ENCODE results near the gene TPM3.

The TPM3 gene

DNA sequence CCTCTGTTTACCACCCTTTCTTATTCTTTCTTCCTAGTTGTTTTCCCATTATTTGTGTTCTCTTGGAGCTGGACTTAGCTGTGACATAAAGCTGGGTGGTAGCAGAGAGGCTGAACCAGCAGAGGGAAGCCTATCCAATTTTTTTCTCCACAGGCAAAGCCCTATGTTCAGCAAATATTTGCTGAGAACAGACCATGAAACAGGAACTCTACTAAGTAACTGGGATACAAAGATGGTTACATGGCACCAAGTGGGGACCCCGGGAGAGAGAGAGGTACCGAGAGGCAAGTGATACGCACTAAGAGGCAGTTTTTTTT is 7.6 kb upstream of the TPM3 start:
- DNase-seq: no peak

DNA sequence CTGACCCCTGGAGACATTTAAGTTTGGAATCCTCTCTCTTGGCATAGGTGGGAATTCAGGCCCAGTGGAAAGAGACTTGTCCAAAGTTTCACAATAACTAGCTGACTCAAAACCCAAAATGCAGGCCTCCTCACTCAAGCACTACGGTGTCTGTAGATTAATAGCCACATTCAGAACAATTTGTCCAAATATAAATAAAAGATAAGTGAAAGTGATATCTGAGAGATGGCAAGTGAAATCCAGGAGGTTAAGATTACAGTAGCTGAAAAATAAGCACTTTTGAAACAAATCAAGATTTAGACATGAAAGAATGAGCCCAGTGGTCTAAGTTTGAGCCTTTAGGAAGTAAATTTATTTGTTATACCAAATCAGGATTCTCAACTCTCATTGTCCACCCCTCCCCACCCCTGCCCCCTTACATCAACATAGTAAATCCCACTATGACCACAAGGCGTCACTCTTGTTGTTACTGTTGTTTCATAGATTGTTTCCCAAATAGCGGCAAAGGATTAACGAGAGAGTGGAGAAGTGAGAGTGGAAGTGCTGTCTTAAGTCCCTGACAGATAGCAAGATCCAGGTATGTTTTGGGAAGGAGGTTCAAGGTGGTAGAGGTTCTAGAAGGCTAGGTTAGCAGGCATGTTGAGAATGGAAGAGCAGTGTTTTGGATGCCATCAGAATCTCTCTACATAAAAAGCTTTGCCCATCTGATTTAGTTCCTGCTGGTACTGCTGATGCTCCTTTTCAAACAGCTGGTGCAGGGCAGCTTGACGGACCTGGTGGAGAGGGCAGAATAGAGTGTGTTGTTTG is 7.1 kb upstream of the TPM3 start:
- peak; percentile 56 for DNase-seq

DNA sequence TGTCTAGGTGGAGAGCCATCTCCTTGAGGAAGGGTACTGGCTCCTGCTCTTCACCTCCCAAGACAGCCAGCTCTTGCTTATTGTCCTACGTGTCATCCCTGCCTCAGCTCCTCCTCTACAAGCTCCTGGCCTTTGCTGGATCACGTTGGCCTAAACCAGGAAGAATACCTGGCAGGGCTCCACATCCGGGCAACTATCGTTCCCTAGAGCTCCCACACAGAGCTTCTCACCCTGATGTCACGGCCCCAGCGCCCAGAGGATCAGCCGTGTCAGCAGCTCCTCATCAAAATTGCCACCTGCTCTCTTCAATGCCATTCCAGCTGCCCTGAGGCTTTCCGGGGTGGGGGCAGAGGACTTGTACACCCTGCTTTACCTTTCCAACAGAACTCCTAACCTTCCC is 1.9 kb upstream of the TPM3 start:
- no peak for DNase-seq

DNA sequence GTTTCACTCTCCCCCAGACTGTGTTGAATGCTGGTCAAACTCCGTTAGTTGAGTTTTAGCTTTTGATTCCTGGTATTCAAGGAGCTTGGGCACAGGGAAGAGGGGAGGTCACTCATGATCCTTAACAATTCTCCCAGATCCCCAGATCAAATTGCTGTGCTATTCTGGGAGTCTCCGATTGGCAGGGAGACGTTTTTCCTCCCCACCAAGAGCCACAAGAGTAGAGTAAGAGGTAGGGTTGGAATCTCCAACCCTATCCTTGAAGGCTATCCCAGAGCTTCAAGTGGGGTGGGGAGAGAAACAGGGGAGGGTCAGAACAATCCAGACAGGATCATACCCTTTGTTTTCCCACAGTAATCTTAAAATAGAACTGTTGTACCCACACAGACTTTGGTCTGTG is 576 bp upstream of the TPM3 start:
- DNase-seq: no peak

DNA sequence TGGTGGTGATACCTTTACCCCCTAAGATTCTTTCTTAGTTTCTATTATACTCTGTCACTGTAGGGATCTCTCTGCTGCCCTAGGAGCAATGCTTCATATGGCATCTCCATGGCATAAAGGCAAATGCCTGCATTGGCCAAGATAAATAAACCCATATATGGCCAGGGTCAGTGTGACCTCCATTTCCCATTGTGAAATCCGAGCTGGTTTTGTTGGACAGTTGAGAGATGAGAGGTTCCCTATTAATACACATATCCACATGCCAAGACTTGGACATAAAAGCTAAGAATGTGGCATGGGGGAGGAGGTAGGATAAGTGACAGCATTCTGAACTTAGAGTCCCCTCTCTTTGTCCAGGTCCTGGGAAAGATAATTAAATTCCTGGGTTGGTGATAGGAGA is 1.4 kb downstream of the TPM3 start:
- DNase-seq: no peak

DNA sequence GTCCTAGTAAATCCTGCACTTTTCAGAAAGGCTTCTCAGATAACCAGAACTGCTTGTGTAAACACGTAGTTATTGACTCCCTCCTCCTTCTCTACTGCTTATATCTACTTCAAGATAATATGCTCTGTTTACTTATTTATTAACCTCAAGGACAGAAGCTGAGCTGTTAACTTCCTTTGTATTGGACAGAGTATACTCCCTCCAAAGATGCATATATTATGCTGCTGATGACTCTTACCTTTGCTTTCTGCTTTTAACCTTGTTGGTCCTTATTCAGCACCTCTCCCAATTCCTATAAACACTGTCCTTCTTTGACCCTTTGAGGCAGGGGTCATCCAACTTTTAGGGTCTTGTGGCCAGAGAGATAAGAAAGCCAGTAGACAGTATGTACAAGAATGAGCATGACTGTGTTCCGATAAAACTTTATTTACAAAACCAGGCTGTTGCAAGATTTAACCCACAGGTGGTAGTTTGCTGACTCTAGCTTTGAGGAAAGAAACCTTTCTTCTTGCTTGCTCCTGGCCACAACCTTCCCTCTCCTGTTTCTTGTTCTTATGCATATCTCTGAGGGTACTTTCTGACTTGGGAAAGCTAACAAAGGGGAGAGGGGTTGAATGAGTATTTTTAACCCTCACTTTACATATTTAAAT is 4.9 kb downstream of the TPM3 start:
- DNase-seq: no peak

DNA sequence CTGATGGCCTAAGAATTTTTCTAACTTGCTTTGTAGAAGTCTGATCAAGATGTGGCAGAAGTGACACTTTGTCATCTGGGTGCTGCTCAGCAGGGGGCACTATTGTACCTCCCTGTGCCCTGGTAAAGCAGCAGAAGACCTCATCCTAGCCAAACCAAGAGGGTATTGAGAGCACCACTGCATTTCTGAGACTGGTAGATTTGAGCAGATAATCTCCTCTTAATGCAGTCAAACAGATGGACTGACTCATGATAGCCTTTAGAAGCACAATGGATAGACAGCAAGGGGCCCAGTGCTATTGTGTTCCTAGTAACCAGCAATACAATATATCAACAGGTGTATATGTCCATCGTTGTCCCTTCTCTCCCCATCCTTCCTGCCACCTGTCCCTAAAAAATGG is 5.7 kb downstream of the TPM3 start:
- peak; percentile 14 for DNase-seq

DNA sequence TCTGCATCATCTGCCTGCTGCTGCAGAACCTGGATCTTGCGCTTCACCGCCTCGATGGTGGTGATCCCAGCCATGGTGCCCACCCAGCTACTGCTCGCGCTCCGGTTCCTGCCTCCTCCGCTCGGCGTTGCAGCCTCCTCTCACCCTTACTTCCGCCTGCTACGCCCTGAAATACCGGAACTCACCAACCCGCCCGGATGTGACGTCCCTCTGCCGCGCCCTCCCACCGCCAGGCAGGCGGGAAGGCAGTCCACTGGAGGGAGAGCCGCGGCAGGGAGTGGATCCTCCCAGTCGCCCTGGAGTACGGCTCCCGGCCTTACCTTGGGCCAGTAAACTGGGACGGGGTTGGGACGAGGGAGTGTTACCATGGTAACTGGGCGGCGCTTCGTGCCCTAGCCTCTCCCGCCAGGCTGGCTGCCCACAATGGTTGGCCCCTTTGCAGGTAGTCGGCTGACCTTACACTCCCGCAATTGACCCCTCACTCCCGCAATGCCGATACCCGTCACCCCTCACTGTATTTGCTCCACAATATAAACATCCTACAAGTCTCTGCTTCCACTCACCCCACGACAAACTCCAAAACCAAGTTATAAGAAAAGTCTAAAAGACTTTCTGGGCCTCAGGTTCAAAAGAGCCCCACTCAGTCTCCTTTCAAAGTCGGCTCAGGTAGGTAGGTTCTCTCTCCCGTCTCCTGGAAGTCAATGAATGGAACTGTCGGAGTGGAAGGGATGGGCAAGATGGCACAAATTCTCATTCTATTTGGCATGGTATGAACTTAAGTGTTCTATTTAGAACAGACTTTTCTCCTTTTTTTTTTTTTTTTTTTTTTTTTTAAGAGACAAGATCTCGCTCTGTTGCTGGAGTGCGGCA is 8.6 kb downstream of the TPM3 start:
- peak; percentile 95 for DNase-seq

DNA sequence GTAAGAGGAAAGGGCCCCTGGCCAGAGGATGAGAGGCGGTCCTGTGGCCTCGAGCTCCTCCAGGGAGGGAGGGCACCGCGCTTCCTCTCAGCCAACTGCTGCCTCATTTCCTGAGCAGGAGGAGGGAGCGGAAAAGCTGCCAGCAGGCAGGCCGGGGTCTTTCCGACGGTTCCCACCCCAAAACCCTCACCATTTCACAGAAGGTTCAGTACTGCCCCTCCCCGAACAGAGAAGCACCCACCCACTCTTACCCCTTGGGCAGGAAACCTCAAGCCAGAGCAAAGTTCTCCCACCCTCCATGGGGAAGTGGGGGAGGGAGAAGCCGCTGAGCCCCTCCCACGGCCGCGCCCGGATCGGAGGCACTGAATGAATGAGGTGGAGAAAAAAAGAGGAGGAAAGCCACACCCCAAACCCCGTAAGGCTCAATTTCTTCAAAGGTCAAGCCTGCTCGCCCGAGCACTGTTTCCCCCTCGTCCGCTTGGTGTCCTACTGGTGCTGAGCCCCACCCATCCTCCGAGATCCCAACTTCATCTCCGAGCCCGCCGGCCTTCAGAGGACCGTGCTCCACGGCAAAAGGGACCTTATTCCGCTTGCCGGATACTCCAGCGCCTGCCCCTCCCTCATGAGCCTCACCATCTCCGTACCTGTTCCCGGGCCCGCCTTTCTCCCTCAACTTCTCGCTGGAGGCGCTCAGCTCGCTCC is 9.4 kb downstream of the TPM3 start:
- peak; percentile 60 for DNase-seq

DNA sequence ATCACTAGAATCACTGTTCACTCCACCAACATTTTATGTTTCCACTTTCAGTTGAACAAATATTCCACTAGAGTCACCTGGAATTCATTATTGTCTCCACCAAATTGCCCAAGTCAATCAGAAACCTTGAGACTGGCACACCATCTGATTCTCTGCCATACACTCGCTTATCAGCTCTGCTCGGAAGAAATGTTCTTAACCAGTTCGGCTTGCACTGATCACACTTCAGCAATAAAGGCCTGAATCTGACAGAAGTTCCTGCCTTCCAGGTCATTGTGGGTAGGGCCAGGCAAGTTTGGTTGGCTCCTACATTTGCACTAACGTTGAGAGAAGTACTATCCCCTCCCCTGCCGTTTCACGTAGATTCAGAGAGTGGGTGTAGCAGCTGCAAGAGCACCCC is 10.0 kb downstream of the TPM3 start:
- no peak for DNase-seq

DNA sequence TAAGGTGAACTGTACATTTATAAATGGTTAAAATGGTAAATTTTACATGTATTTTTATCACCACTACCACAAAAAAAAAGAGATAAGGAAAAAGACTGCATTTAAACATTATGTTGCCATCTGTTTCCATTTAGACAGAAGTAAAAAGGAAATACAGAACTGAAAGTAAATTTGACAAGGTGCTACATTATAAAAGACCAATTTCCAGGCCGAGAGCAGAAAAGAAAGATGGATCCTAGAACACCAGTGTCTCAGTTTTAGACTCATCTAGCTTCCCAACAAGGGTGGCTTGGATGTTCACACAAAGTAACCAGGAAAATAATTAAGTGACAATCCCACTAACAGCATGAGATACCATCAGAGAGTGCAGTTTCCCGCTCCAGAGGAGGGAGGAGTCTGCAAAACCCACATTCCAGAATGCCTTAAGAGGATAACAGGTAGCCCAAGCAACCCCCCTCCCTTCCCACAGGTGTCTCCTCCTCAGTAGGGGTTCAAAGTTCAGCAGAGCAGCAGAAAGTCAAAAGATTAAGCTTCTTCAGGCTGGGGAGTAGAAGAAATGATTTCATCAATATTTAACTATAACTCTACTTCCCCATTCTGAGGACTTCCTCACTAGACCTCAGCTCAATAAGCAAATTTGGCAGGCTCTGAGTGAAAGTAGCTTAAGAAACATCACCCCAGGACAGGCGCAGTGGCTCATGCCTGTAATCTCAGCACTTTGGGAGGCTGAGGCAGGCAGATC is 11.8 kb downstream of the TPM3 start:
- no peak for DNase-seq

DNA sequence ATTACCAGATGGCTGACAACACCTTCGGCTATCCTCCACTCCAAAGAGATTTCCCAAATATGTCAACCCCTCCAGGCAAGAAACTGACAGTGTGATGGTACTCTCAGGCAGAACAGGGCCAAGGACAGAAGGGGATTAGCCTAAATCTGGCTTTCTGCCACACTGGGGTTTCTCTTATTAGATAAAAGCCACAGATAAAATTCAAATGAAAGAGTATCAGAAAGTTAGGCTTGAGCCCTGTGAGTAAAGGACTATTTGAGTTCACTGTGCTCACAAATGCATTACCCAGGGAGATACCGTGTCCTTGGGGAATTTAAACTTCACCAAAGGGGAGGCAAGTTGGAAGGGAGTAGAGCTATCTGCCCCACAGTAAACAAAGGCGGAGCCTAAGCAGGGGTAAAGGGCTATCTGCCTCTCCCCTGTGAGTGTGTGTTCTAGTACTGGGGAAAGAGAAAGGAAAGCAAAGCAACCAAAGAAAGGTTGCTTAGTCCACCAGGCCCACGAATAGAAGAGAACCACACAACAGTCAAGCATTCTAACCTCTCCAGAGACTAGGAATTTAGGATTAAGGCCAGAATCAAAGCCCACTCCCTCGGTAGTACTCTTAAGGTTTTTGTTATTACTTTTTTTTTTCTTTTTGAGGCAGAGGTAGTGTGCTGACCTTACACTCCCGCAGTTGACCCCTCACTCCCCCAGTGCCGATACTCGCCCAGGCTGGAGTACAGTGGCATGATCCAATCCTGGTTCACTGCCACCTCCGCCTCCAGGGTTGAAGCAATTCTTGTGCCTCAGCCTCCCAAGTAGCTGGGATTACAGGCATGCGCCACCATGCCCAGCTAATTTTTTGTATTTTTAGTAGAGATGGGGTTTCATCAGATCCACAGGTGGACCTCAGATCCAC is 12.7 kb downstream of the TPM3 start:
- DNase-seq: no peak

DNA sequence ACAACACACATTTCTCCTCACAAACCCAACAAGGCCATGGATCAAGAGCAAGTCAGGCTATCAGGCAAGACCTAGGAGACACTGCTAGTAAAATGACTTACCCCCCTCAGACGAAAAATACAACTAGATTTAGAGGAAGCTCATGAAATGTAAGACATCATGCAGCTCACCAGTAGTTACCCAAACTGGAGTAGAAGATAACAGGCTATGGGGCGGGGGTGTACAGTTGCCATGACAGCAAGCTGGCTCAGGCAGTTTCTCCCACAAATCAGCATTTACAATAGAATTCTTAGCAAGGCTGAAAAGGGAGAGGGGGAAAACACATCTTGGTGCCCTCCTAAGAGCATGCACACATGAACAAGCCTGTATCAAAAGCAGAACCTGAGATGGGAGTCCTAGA is 13.9 kb downstream of the TPM3 start:
- no peak for DNase-seq

DNA sequence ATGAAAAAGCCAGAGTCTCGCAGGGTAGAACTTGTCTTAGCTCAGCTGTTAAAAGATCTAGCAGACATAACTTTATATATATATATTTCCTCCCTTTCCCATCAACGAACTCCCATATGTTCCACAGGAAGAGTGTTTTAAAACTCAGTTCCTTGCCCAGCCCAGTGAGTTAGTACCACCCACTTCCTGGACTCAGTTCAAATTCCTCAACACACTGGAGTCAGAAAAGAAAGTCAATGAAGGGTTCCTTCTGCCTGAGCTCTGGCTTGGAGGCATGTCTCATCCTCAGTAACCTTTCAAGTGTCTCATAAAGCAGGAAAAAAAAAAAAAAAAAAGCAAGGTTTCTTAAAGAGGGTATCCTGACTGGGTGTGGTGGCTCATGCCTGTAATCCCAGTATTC is 15.6 kb downstream of the TPM3 start:
- peak; percentile 74 for DNase-seq

DNA sequence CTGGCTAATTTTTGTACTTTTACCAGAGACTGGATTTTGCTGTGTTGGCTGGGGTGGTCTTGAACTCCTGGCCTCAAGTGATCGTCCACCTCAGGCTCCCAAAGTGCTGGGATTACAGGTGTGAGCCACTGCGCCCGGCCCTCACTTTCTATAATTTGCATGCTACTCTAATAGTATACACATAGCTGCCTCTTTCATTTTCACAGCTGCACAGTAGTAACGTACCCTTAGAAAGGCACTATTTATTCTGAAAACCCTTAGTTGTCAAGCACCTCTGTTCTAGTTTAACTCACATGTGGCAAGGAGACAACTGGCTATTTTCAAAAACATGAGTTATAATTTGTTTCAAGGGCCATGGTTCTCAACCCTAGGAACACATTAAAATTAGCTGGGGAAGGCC is 17.2 kb downstream of the TPM3 start:
- DNase-seq: no peak

DNA sequence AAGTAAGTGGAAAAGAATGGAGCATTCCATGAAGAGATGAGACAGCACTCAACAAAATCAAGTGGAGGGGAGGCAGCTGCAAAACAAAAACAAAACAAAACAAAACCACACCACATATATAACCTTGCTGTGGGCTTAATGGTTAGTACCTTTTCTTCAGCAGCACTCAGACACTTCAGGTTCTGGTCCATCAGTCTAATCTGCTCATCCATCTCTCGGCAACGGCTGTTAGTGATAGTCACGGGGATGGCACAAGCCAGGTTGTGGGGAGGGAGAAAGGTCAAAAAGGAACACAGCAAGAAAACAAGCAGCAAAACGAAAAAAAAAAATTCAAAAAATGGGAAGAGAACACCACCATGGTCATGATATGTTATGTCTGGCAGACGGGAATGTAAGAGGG is 20.0 kb downstream of the TPM3 start:
- DNase-seq: no peak

DNA sequence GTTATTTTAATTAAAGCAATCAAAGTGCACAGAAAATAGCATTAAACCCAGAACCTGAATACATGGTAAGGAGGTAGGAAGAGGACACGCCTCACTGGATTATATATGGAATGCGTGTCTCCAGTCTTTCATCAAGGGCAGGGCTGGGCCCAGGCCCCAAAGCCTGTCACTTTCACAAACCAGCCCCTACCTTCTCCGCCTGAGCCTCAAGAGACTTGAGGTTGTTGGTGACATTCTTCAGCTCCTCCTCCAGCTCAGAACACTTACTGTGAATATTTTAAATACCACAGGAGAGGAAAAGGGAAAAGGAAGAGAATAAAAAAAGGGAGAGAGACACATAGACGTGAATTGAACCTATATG is 20.7 kb downstream of the TPM3 start:
- no peak for DNase-seq

DNA sequence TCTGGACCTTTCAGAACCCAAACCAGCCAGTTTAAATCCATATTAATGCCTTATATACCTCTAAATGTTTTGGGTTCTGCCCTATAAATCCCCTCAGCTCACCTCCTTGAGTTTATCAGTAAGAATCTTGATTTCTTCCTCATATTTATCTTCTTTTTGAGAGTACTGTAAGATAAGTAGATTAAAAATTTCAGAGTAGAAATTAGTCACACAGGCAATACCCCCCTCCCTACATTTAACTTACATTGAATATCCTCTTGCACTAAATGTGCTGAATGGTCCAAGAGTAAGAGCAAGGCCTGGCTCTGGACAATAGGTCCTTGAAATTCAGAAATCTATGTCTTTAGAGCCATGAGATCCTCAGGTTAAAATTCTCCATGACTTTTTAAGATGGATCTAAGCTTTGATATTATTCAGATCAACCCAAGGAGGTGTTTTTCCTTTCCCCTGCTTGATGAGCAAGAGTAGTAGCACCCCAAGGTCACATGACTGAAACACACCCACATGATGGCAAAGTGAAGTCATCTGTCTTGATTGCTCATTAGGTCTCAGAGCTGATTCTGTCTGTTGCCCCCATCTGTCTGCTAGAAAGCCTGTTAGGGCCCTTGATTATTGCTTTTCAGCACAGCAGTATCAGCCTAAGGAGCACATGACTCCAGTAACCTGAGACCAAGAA is 21.2 kb downstream of the TPM3 start:
- DNase-seq: no peak

DNA sequence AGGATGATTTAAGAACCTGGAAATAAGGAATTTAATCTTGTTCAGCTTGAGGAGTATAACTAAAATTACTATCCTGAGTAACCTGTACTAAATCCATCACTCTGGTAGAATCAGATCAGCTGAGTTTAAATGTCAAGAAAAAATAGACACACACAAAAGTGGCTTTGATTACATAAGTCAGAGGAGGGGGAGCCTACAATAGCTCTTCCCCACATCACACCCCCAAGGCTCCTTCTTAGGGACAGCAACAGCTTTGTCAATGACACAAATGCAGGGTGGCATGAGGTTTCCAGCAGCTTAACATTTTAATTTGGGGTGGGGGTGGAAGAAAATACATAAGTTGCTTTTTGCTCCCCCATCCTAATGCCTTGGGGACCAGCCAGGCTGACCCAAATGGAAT is 24.4 kb downstream of the TPM3 start:
- no peak for DNase-seq

DNA sequence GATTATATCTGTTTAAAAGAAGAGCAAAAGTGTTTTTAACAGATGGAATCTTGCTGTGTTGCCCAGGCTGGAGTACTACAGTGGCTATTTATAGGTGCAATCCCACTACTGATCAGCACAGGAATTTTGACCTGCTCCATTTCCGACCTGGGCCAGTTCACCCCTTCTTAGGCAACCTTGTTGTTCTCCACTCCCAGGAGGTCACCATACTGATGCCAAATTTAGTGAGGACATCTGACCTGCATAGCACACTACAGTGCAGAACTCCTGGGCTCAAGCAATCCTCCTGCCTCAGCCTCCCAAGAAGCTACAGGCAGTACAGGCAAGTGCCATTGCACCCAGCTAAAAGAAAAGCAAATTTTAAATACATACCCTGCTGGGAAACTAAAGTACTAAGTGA is 25.7 kb downstream of the TPM3 start:
- DNase-seq: no peak

DNA sequence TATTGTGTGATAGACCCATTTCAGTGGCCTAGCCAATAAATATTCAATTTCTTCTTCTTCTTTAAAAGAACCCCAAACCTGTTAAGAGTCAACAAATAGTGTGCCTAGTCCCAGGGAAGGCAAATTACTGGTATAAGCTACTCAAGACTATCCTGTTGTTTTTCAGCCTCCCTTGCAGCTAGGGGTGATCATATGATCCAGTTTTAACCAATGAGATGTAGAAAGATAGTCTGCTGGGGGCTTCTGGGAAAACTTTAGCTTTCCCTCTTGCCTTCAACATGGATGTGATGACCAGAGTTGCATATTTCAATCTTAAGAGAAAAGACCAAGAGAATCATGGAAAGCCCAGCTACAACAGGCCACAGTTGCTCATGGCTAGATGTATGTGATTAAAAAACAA is 32.3 kb downstream of the TPM3 start:
- no peak for DNase-seq

All from fibroblast of upper back skin (primary cell).